ENCODE measurements around the gene WDR44. TPM values are rescaled to one million over a fixed set of nuclear protein-coding genes. Genes with fewer than 3 reads are reported as not detected.
A peak's percentile ranks its signal among the peaks of the same experiment; 100 is the strongest.

WDR44 gene
- total and polyA plus RNA-seq, 2 of the 13 experiments (the other 11 are each of a cell fraction or from before 2014, with no cell fraction given) = 2.2 to 4.3 TPM

DNA sequence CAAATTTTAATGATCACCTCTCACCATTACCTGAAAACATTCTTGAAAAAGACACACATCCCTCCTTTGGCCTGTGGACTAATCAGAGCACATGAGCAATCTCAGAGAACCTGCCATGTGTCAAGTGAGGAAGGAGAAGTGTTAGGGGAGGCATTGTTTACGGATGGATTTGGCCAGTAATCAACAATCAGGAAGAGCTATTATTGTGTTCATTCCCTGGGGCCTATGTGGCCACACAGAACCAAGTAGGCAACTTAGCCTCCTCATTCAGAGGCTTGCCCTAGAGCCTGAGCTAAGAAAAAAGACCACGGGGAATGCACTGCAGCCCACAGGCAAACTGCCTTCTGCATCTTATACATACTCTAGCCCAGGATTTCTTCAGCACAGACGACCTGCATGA lies 109.1 kb downstream of the WDR44 start (continued):
- TF ChIP-seq KDM6A (CRISPR knock-in tag; IDR thresholded peaks at IDR 0.05; ENCODE audit: low read depth) = no peak

DNA sequence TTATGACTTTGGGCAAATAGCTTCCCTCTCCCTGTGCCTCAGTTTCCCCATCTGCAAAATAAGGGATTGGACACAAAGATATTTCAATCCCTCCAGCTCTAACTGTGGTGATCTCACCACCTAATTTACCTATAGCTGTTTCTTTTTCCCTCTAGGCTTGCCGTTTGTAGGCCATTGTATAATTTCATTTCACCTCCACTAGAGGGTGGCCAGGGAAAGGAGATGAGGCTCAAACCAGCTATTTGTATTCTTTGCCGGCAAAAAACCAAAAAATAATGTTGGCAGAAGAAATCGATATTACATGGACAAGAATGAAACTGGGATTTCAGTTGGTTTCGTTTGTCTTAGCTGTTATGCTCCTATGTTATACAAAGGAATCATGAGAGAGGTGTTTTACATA lies 113.6 kb downstream of the WDR44 start:
- H3K4me2 ChIP-seq (ENCODE audit: low read depth, low read length) = no peak overlapping the region
- H3K27me3 ChIP-seq (ENCODE audit: control insufficient read depth in 1 of 2, insufficient read depth in 2 of 2, low read length in 2 of 2) = no peaks in the 10 kb centered on the region
- BruUV-seq (replicated peaks) = no TSS peak
- H3K36me3 ChIP-seq (replicated peaks in 1 of 2; ENCODE audit: control insufficient read depth in 1 of 2, insufficient read depth in 2 of 2, low read length in 2 of 2) = no peaks in the 10 kb centered on the region
- CTCF ChIA-PET (ENCODE audit: low intra/inter-chr PET ratio, low total read pairs) = no interaction called here
- POLR2A ChIA-PET = no interaction called here
- H2AFZ ChIP-seq (ENCODE audit: low read length) = no peak overlapping the region
- no peaks in the 10 kb centered on the region for H3K9me3 ChIP-seq (ENCODE audit: low read length)
- in situ Hi-C loops (cut with HindIII; ENCODE audit: extremely low pct_ligation_motif_present, low pct_unique_long_range_greater_than_20kb) (no loop called here), intact Hi-C loops (cut with micrococcal nuclease; ENCODE audit: unreplicated experiment) (loop anchor here (1.0 kb wide), 1 partner anchor 142 kb away; no protein-coding TSS in a partner anchor)
- ATAC-seq (peak; percentile 80), FAIRE-seq (no peak), DNase-seq (ENCODE audit: low spot score) (peak; percentile 23)
- no peaks in the 10 kb centered on the region for H3K4me1 ChIP-seq (ENCODE audit: insufficient read depth, low read length)
- no peak overlapping the region for H3K27ac ChIP-seq (ENCODE audit: extremely low read length, insufficient read depth, low read length)
- H3K9ac ChIP-seq (ENCODE audit: insufficient read depth, low read depth, low read length) = no peak overlapping the region
- WGBS (ENCODE audit: low lambda C conversion rate) = 2% methylated on average over 4 of the region's 4 CpGs
- TF ChIP-seq SALL1 (CRISPR knock-in tag; IDR thresholded peaks at IDR 0.05) (no peak), TGIF2 (CRISPR knock-in tag; IDR thresholded peaks at IDR 0.05) (no peak), STAG1 (CRISPR knock-in tag; IDR thresholded peaks at IDR 0.05) (peak; percentile 50), ZNF232 (CRISPR knock-in tag; IDR thresholded peaks at IDR 0.05; ENCODE audit: borderline replicate concordance) (no peak)
- TF ChIP-seq, protein P1, sequence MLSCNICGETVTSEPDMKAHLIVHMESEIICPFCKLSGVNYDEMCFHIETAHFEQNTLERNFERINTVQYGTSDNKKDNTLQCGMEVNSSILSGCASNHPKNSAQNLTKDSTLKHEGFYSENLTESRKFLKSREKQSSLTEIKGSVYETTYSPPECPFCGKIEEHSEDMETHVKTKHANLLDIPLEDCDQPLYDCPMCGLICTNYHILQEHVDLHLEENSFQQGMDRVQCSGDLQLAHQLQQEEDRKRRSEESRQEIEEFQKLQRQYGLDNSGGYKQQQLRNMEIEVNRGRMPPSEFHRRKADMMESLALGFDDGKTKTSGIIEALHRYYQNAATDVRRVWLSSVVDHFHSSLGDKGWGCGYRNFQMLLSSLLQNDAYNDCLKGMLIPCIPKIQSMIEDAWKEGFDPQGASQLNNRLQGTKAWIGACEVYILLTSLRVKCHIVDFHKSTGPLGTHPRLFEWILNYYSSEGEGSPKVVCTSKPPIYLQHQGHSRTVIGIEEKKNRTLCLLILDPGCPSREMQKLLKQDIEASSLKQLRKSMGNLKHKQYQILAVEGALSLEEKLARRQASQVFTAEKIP (CRISPR knock-in tag; IDR thresholded peaks at IDR 0.05; ENCODE audit: borderline replicate concordance) = no peak
- TF ChIP-seq, protein P2, sequence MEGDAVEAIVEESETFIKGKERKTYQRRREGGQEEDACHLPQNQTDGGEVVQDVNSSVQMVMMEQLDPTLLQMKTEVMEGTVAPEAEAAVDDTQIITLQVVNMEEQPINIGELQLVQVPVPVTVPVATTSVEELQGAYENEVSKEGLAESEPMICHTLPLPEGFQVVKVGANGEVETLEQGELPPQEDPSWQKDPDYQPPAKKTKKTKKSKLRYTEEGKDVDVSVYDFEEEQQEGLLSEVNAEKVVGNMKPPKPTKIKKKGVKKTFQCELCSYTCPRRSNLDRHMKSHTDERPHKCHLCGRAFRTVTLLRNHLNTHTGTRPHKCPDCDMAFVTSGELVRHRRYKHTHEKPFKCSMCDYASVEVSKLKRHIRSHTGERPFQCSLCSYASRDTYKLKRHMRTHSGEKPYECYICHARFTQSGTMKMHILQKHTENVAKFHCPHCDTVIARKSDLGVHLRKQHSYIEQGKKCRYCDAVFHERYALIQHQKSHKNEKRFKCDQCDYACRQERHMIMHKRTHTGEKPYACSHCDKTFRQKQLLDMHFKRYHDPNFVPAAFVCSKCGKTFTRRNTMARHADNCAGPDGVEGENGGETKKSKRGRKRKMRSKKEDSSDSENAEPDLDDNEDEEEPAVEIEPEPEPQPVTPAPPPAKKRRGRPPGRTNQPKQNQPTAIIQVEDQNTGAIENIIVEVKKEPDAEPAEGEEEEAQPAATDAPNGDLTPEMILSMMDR (CRISPR knock-in tag; IDR thresholded peaks at IDR 0.05) = peak; percentile 49
- H3K4me3 ChIP-seq (replicated peaks in 1 of 3; ENCODE audit: insufficient read depth in 1 of 3, low read depth in 2 of 3, low read length in 3 of 3) = no peak overlapping the region
- no peaks in the 10 kb centered on the region for H4K20me1 ChIP-seq (ENCODE audit: insufficient read depth, low read length)
- H3K79me2 ChIP-seq (ENCODE audit: insufficient read depth, low read length) = no peaks in the 10 kb centered on the region

Measured in HepG2 (cell line).